HG02885 (cell line): ENCODE measurements around the gene SLC18A2.
"Not testable (repeated sequence)": the region's sequence is repeated elsewhere in the genome, so short reads cannot be mapped to it uniquely, and the experiment has no call there.

Source experiments
- ATAC-seq: cut with Tn5 transposase; IDR thresholded peaks from one replicate; pipeline ENCODE4 v1.9.1; 2021; ENCODE audit warnings: mild to moderate bottlenecking; ENCODE audit not compliant: unreplicated experiment, poor library complexity

SLC18A2 gene

GRCh38 chr10:117230107-117230506, 10.8 kb upstream of the SLC18A2 start:
- not testable (repeated sequence) for ATAC-seq

- ATAC-seq = no peak
These were observed 3.4 kb upstream of the SLC18A2 start for GRCh38 chr10:117237401-117237991.

- ATAC-seq = no peak
These were observed 1.9 kb upstream of the SLC18A2 start for GRCh38 chr10:117239051-117239450.

GRCh38 chr10:117239721-117240620, 943 bp upstream of the SLC18A2 start:
- ATAC-seq = no peak

GRCh38 chr10:117241541-117242462, 888 bp downstream of the SLC18A2 start:
- ATAC-seq = no peak

- ATAC-seq = no peak
These were observed 1.5 kb downstream of the SLC18A2 start for GRCh38 chr10:117242463-117242832.

GRCh38 chr10:117246997-117247671, 6.2 kb downstream of the SLC18A2 start:
- ATAC-seq = no peak

- no peak for ATAC-seq
These were observed 8.0 kb downstream of the SLC18A2 start for GRCh38 chr10:117248750-117249465.

- ATAC-seq = no peak
These were observed 8.7 kb downstream of the SLC18A2 start for GRCh38 chr10:117249493-117250093.

GRCh38 chr10:117250411-117250810, 9.5 kb downstream of the SLC18A2 start:
- no peak for ATAC-seq

- no peak for ATAC-seq
These were observed 13.0 kb downstream of the SLC18A2 start for GRCh38 chr10:117253908-117254307.

- no peak for ATAC-seq
These were observed 13.4 kb downstream of the SLC18A2 start for GRCh38 chr10:117254338-117254737.

GRCh38 chr10:117254774-117255735, 14.1 kb downstream of the SLC18A2 start:
- ATAC-seq = no peak

- ATAC-seq = no peak
These were observed 15.0 kb downstream of the SLC18A2 start for GRCh38 chr10:117255835-117256460.

GRCh38 chr10:117256910-117257309, 16.0 kb downstream of the SLC18A2 start:
- ATAC-seq = no peak

GRCh38 chr10:117257721-117258120, 16.8 kb downstream of the SLC18A2 start:
- ATAC-seq = no peak

- ATAC-seq = no peak
These were observed 18.4 kb downstream of the SLC18A2 start for GRCh38 chr10:117259279-117259678.

- peak; percentile 70 for ATAC-seq
These were observed 19.2 kb downstream of the SLC18A2 start for GRCh38 chr10:117260084-117260483.
